A549 (cell line): ENCODE data around the gene PSMD14.
"Not testable (repeated sequence)": the region's sequence is repeated elsewhere in the genome, so short reads cannot be mapped to it uniquely, and the experiment has no call there.

Experiments
- CHD2 ChIP-seq: fragments of 150-350 bp; IDR thresholded peaks from 2 replicates; pipeline ENCODE4 v1.6.1; 2014; ENCODE audit warnings: low read length; ENCODE audit not compliant: partially characterized antibody
- EP300 ChIP-seq, 2 experiments: fragments of >200 bp; sonication (Bioruptor Twin); formaldehyde crosslinking; IDR thresholded peaks; 2 replicates in 1 of 2; 3 replicates in 1 of 2; pipeline ENCODE4 v1.6.1; 2016 to 2017
- FOXS1 ChIP-seq: fragments of 250-450 bp; sonication (Bioruptor Pico); IDR thresholded peaks from 2 replicates; pipeline ENCODE4 v1.5.0; 2020; ENCODE audit warnings: mild to moderate bottlenecking, moderate library complexity
- JUN ChIP-seq, 2 experiments: fragments of >200 bp; sonication (Bioruptor Twin); formaldehyde crosslinking; IDR thresholded peaks; 2 replicates in 1 of 2; 3 replicates in 1 of 2; pipeline ENCODE4 v1.6.1; 2016 to 2017
- MAFK ChIP-seq: fragments of 450-650 bp; IDR thresholded peaks from 2 replicates; pipeline ENCODE4 v1.6.1; 2014; ENCODE audit not compliant: partially characterized antibody
- POLR2A ChIP-seq: IDR thresholded peaks from 2 replicates; pipeline ENCODE4 v1.6.1; 2012; ENCODE audit warnings: mild to moderate bottlenecking, low read length
- RARB ChIP-seq: fragments of 250-450 bp; sonication (Bioruptor Pico); IDR thresholded peaks from 2 replicates; pipeline ENCODE4 v1.8.0; 2021; ENCODE audit warnings: mild to moderate bottlenecking, moderate library complexity
- RCOR1 ChIP-seq: fragments of 150-350 bp; IDR thresholded peaks from 2 replicates; pipeline ENCODE4 v1.6.1; 2014; ENCODE audit warnings: antibody characterized with exemption, low read length, low read depth
- RFX5 ChIP-seq: fragments of 450-650 bp; IDR thresholded peaks from 2 replicates; pipeline ENCODE4 v1.7.1; 2014; ENCODE audit warnings: antibody characterized with exemption, mild to moderate bottlenecking, moderate library complexity
- ZFP36 ChIP-seq: fragments of 450-650 bp; IDR thresholded peaks from 2 replicates; pipeline ENCODE4 v1.6.1; 2014; ENCODE audit warnings: borderline replicate concordance; ENCODE audit not compliant: partially characterized antibody
- TF ChIP-seq, protein P1 (sequence below): fragments of >200 bp; sonication (Bioruptor Twin); formaldehyde crosslinking; IDR thresholded peaks from 3 replicates; pipeline ENCODE4 v1.5.1; 2016
- TF ChIP-seq, protein P2 (sequence below): IDR thresholded peaks from 2 replicates; pipeline ENCODE4 v1.6.1; 2012; ENCODE audit warnings: low read depth, borderline replicate concordance

DNA sequence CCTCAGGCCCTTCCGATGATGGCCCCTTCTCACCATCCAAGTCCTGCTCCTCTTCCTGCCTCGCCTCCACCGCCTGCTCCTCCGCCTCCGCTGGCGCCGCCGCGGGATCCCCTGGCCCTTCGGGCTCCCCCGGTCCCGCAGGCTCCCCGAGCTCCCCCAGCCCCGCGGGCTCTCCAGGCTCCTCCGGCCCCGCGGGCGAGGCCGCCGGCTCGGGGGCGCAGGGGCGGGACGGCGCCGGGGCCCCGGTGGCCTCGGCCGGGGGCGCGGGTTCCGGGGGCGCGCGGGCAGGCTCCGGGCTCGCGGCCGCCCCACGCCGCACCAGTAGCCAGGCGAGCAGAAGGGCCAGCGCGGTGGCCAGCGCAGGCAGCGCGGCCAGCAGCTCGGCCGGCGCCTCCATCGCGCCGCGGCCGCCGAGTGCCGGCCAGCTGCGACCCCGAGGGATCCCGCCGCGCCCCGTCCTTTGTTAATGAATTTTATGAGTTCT lies 32.7 kb downstream of the PSMD14 start:
- not testable (repeated sequence) for TF ChIP-seq RFX5; POLR2A; FOXS1 (CRISPR knock-in tag); EP300 (IDR thresholded peaks at IDR 0.05); RARB; JUN (IDR thresholded peaks at IDR 0.05); CHD2; MAFK; ZFP36; RCOR1
- TF ChIP-seq, protein P1, sequence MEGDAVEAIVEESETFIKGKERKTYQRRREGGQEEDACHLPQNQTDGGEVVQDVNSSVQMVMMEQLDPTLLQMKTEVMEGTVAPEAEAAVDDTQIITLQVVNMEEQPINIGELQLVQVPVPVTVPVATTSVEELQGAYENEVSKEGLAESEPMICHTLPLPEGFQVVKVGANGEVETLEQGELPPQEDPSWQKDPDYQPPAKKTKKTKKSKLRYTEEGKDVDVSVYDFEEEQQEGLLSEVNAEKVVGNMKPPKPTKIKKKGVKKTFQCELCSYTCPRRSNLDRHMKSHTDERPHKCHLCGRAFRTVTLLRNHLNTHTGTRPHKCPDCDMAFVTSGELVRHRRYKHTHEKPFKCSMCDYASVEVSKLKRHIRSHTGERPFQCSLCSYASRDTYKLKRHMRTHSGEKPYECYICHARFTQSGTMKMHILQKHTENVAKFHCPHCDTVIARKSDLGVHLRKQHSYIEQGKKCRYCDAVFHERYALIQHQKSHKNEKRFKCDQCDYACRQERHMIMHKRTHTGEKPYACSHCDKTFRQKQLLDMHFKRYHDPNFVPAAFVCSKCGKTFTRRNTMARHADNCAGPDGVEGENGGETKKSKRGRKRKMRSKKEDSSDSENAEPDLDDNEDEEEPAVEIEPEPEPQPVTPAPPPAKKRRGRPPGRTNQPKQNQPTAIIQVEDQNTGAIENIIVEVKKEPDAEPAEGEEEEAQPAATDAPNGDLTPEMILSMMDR: not testable (repeated sequence)
- TF ChIP-seq, protein P2, sequence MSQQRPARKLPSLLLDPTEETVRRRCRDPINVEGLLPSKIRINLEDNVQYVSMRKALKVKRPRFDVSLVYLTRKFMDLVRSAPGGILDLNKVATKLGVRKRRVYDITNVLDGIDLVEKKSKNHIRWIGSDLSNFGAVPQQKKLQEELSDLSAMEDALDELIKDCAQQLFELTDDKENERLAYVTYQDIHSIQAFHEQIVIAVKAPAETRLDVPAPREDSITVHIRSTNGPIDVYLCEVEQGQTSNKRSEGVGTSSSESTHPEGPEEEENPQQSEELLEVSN: not testable (repeated sequence)
